ENCODE results near the gene WDR37.

DNA sequence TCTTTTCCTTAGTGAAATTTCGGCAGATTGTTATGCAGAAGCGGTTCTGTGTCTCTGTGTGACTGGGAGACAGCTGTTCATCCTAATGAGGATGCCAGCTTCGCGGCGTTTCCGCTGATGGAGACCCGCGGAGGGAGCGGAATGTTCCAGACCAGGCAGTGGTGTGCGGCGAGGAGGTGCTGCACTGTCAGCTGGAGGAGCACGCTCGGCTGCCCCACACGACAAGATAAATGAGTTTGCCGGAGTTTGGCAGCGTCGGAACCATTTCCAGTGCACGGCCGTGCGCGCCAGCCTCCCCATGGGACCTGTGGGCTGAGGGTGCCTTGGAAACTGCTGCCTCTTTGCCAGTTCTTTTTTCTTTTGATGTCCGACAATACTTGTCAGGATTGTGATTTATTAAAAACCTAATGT is 64.6 kb downstream of the WDR37 start:
- no peak for TF ChIP-seq CTCF (IDR thresholded peaks at IDR 0.05; ENCODE audit: low read length)
- TF ChIP-seq EZH2 (IDR thresholded peaks at IDR 0.05; ENCODE audit: borderline replicate concordance, low read length) = no peak

All from OCI-LY1 (cell line).